Tongue (tissue), 2 donors: ENCODE data around the gene RGS6. TPM values are rescaled to one million over a fixed set of nuclear protein-coding genes. Genes with fewer than 3 reads are reported as not detected.
"Not testable (repeated sequence)": the region's sequence is repeated elsewhere in the genome, so short reads cannot be mapped to it uniquely, and the experiment has no call there.

Experiments
- DNase-seq: peaks from one replicate; pipeline ENCODE4 v3.0.0-alpha.2; 2015
- total RNA-seq: library from RNA; depleted of rRNA; stranded (reverse); fragments of >200 nt; gene quantifications from one replicate; pipeline ENCODE4 v1.2.3, GENCODE V29; 2014

The RGS6 gene
- total RNA-seq, 1 donor from 2014 or later: 5.6 TPM

GRCh38 chr14:72463291-72463866 is 531.1 kb downstream of the RGS6 start:
- no peak for DNase-seq

- DNase-seq: no peak
Measured at GRCh38 chr14:72464226-72464625, 532.0 kb downstream of the RGS6 start.

GRCh38 chr14:72466325-72466724 is 534.1 kb downstream of the RGS6 start:
- DNase-seq: no peak

GRCh38 chr14:72471346-72471745 is 539.1 kb downstream of the RGS6 start:
- DNase-seq: no peak

GRCh38 chr14:72472845-72473244 is 540.6 kb downstream of the RGS6 start:
- DNase-seq: no peak

GRCh38 chr14:72476657-72477499 is 544.6 kb downstream of the RGS6 start:
- peak; percentile 62 for DNase-seq

GRCh38 chr14:72477578-72477977 is 545.3 kb downstream of the RGS6 start:
- not testable (repeated sequence) for DNase-seq

- no peak for DNase-seq
Measured at GRCh38 chr14:72478471-72478893, 546.3 kb downstream of the RGS6 start.

GRCh38 chr14:72479461-72479931 is 547.3 kb downstream of the RGS6 start:
- DNase-seq: peak; percentile 57

GRCh38 chr14:72480464-72481243 is 548.4 kb downstream of the RGS6 start:
- DNase-seq: peak; percentile 26

GRCh38 chr14:72483311-72483710 is 551.1 kb downstream of the RGS6 start:
- DNase-seq: no peak

- no peak for DNase-seq
Measured at GRCh38 chr14:72485695-72486094, 553.5 kb downstream of the RGS6 start.

GRCh38 chr14:72488514-72488913 is 556.3 kb downstream of the RGS6 start:
- no peak for DNase-seq

GRCh38 chr14:72492196-72492595 is 560.0 kb downstream of the RGS6 start:
- DNase-seq: no peak

GRCh38 chr14:72495668-72496067 is 563.4 kb downstream of the RGS6 start:
- DNase-seq: peak; percentile 50

- DNase-seq: no peak
Measured at GRCh38 chr14:72498646-72499045, 566.4 kb downstream of the RGS6 start.

GRCh38 chr14:72499746-72500145 is 567.5 kb downstream of the RGS6 start:
- DNase-seq: no peak

- no peak for DNase-seq
Measured at GRCh38 chr14:72500234-72500838, 568.1 kb downstream of the RGS6 start.

GRCh38 chr14:72501439-72501838 is 569.2 kb downstream of the RGS6 start:
- no peak for DNase-seq

- no peak for DNase-seq
Measured at GRCh38 chr14:72503271-72503670, 571.0 kb downstream of the RGS6 start.

GRCh38 chr14:72503696-72504368 is 571.6 kb downstream of the RGS6 start:
- DNase-seq: no peak

GRCh38 chr14:72510566-72510965 is 578.3 kb downstream of the RGS6 start:
- no peak for DNase-seq
